Endothelial cell of umbilical vein (primary cell): ENCODE results near the gene OSBPL10. TPM values are rescaled to one million over a fixed set of nuclear protein-coding genes. Genes with fewer than 3 reads are reported as not detected.

Experiments used
- BruUV-seq: library from RNA; stranded (reverse); fragments of 400-500 nt; replicated peaks from 2 replicates; lab custom pipeline; 2021; lab: Mats Ljungman, UMichigan
- CTCF ChIA-PET: fragments of 300-600, 350-600 bp; sonication (Branson Sonifier 250); formaldehyde crosslinking; loops from one replicate; lab custom pipeline; 2021; ENCODE audit warnings: antibody characterized with exemption, inconsistent platforms; lab: Charles Lee
- POLR2A ChIA-PET: fragments of 300-600, 350-600 bp; sonication (Branson Sonifier 250); formaldehyde crosslinking; loops from one replicate; lab custom pipeline; 2021; ENCODE audit warnings: antibody characterized with exemption, inconsistent platforms; lab: Charles Lee
- DNase-seq: peaks from one replicate; pipeline ENCODE4 v3.0.0-alpha.2; 2011; ENCODE audit warnings: low read depth, low spot score
- FAIRE-seq: peaks from 2 replicates; lab custom pipeline; 2011; peaks lifted over from hg19 to GRCh38; lab: Jason Lieb, UNC
- H2AFZ ChIP-seq: 2 replicates; pipeline ENCODE4 v1.6.0; 2012; ENCODE audit warnings: low read depth, low read length, control low read depth, inconsistent platforms
- H3K27ac ChIP-seq: 2 replicates; pipeline ENCODE4 v1.5.1; 2011; ENCODE audit warnings: low read depth, mild to moderate bottlenecking, control low read depth, low read length, moderate library complexity; ENCODE audit not compliant: insufficient read depth
- H3K27me3 ChIP-seq, 2 experiments: 2 replicates each; pipeline versions ENCODE4 v1.6.0 to v1.6.1; 2011; ENCODE audit warnings: low read length in 2 of 2, mixed read lengths in 1 of 2; ENCODE audit not compliant: control insufficient read depth in 2 of 2, insufficient read depth in 2 of 2
- H3K36me3 ChIP-seq, 2 experiments: 2 replicates in 1 of 2; 3 replicates in 1 of 2; pipeline ENCODE4 v1.5.1; 2011; ENCODE audit warnings: low read length in 2 of 2, mild to moderate bottlenecking in 1 of 2, moderate library complexity in 1 of 2; ENCODE audit not compliant: control insufficient read depth in 2 of 2, insufficient read depth in 2 of 2; ENCODE audit errors: extremely low read depth in 1 of 2
- H3K4me1 ChIP-seq: 3 replicates; pipeline ENCODE4 v1.5.1; 2011; ENCODE audit warnings: mild to moderate bottlenecking, low read length; ENCODE audit not compliant: control insufficient read depth, insufficient read depth; ENCODE audit errors: extremely low read depth
- H3K4me2 ChIP-seq: 2 replicates; pipeline ENCODE4 v1.6.1; 2011; ENCODE audit warnings: low read length, control low read depth, mixed read lengths; ENCODE audit not compliant: insufficient read depth
- H3K4me3 ChIP-seq, 3 experiments: fragments of 200-600 bp in 1 of 3; sonication (generic), shearing (Covaris generic) in 1 of 3; replicated peaks in 1 of 3; 2 replicates each; pipeline ENCODE4 v1.5.1; 2011 to 2016; ENCODE audit warnings: control low read depth in 3 of 3, low read length in 3 of 3, mild to moderate bottlenecking in 2 of 3, inconsistent platforms in 1 of 3, low read depth in 1 of 3, moderate library complexity in 1 of 3; ENCODE audit not compliant: insufficient read depth in 1 of 3
- H3K79me2 ChIP-seq: 2 replicates; pipeline ENCODE4 v1.6.0; 2012; ENCODE audit warnings: low read length, inconsistent platforms; ENCODE audit not compliant: control insufficient read depth, insufficient read depth
- H3K9ac ChIP-seq: replicated peaks from 2 replicates; pipeline ENCODE3; 2011; ENCODE audit warnings: low read length, control low read depth; ENCODE audit not compliant: insufficient read depth; ENCODE audit errors: extremely low read depth
- H3K9me1 ChIP-seq: replicated peaks from 3 replicates; pipeline ENCODE4 v1.6.0; 2011; ENCODE audit warnings: mild to moderate bottlenecking, low read length; ENCODE audit not compliant: control insufficient read depth, insufficient read depth; ENCODE audit errors: extremely low read depth
- H3K9me3 ChIP-seq: replicated peaks from 2 replicates; pipeline ENCODE4 v1.5.1; 2012; ENCODE audit warnings: low read length, inconsistent platforms; ENCODE audit not compliant: control insufficient read depth, insufficient read depth
- H4K20me1 ChIP-seq: replicated peaks from 2 replicates; pipeline ENCODE3; 2011; ENCODE audit warnings: mild to moderate bottlenecking, low read length; ENCODE audit not compliant: control insufficient read depth, insufficient read depth; ENCODE audit errors: extremely low read depth
- EZH2 ChIP-seq: IDR thresholded peaks from 2 replicates; pipeline ENCODE4 v1.6.1; 2012; ENCODE audit warnings: borderline replicate concordance, low read depth, mild to moderate bottlenecking, moderate library complexity, low read length, inconsistent platforms; ENCODE audit not compliant: severe bottlenecking
- FOS ChIP-seq: IDR thresholded peaks from 2 replicates; pipeline ENCODE4 v1.6.1; 2011; ENCODE audit warnings: mild to moderate bottlenecking, low read length, moderate library complexity, borderline replicate concordance; ENCODE audit not compliant: insufficient read depth
- GATA2 ChIP-seq: IDR thresholded peaks from 2 replicates; pipeline ENCODE4 v1.7.0; 2011; ENCODE audit warnings: low read depth, mild to moderate bottlenecking, moderate library complexity, mixed read lengths, low read length; ENCODE audit not compliant: insufficient read length, insufficient read depth
- JUN ChIP-seq: IDR thresholded peaks from 2 replicates; pipeline ENCODE4 v1.6.1; 2011; ENCODE audit warnings: borderline replicate concordance, low read depth; ENCODE audit not compliant: insufficient read length, insufficient read depth
- MYC ChIP-seq: IDR thresholded peaks from one replicate; pipeline ENCODE4 v1.6.1; 2011; ENCODE audit warnings: mild to moderate bottlenecking, low read depth, low read length
- POLR2A ChIP-seq: IDR thresholded peaks from 2 replicates; pipeline ENCODE4 v1.6.1; 2012; ENCODE audit warnings: low read depth, mild to moderate bottlenecking, control low read depth, low read length
- POLR2AphosphoS5 ChIP-seq: IDR thresholded peaks from 2 replicates; pipeline ENCODE4 v1.6.1; 2012; ENCODE audit warnings: low read depth, mild to moderate bottlenecking, control low read depth, low read length, moderate library complexity; ENCODE audit not compliant: insufficient read depth
- dilution Hi-C: fragments of 300-500 bp; cut with MboI; formaldehyde crosslinking; loops from one replicate; pipeline ENCODE4 v1.15.0; 2019; ENCODE audit warnings: low sequenced_read_pairs; ENCODE audit not compliant: extremely low pct_ligation_motif_present
- intact Hi-C: fragments of 100-400 bp; cut with micrococcal nuclease; formaldehyde crosslinking; loops from one replicate; pipeline ENCODE4 v1.10.0; 2022
- polyA plus RNA-seq, 4 experiments: library from polyadenylated mRNA; depleted of rRNA in 3 of 4; stranded (reverse) in 3 of 4; unstranded in 1 of 4; fragments of >200 nt; gene quantifications; 2 replicates each; pipeline versions ENCODE4 v1.2.1 to v1.2.3, GENCODE V29; 2011 to 2012; ENCODE audit warnings: missing spikeins in 1 of 4
- total RNA-seq: library from RNA; stranded (reverse); gene quantifications from 2 replicates; pipeline ENCODE4 v1.2.3, GENCODE V29; 2021
- TF ChIP-seq, protein P1 (sequence below), 2 donors: IDR thresholded peaks; 1 replicate in 1 of 2; 2 replicates in 1 of 2; pipeline ENCODE4 v1.5.1; 2011; ENCODE audit warnings: low read length in 2 of 2, mild to moderate bottlenecking in 2 of 2, moderate library complexity in 2 of 2, control low read depth in 1 of 2, inconsistent platforms in 1 of 2, low read depth in 1 of 2; ENCODE audit not compliant: insufficient read depth in 1 of 2; ENCODE audit errors: extremely low read depth in 1 of 2
- TF ChIP-seq, protein P2 (sequence below): IDR thresholded peaks from 2 replicates; pipeline ENCODE4 v1.6.1; 2011; ENCODE audit not compliant: insufficient read depth, insufficient read length

Gene OSBPL10
- total and polyA plus RNA-seq, 2 donors (not counting 3 experiments of a cell fraction or from before 2014, with no cell fraction given): 10.8 to 47.6 TPM

DNA sequence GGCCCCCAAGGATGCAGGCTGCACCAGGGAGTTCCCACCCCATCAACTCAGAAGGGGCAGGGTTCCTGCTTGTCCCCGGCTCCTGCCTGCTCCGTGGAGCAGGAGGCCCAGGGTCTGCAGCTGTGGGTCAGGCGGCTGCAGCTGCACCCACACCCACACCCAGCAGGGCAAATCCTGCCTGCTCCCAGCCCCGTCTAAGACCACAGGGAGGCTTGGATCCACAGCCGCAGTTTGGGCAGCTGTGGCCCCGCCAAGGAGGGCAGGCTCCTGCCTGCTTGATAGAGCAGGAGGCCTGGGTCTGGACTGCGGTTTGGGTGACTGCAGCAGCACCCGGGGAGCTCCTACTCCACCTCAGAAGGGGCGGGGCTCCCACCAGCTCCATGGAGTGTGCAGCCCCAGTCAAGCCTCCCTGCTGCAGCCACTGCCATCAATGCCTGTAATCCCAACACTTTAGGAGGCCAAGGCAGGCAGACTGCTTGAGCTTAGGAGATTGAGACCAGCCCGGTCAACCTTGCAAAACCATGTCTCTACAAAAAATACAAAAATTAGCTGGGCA, 163.6 kb downstream of the OSBPL10 start:
- dilution Hi-C loops: no loop called here
- H3K9ac ChIP-seq: no peak overlapping the region
- BruUV-seq: no TSS peak
- H4K20me1 ChIP-seq: no peaks in the 10 kb centered on the region
- intact Hi-C loops: no loop called here
- no peaks in the 10 kb centered on the region for H3K79me2 ChIP-seq
- TF ChIP-seq POLR2AphosphoS5 (no peak), POLR2A (no peak), EZH2 (no peak), FOS (no peak), JUN (no peak), GATA2 (no peak), MYC (no peak)
- TF ChIP-seq, protein P1, sequence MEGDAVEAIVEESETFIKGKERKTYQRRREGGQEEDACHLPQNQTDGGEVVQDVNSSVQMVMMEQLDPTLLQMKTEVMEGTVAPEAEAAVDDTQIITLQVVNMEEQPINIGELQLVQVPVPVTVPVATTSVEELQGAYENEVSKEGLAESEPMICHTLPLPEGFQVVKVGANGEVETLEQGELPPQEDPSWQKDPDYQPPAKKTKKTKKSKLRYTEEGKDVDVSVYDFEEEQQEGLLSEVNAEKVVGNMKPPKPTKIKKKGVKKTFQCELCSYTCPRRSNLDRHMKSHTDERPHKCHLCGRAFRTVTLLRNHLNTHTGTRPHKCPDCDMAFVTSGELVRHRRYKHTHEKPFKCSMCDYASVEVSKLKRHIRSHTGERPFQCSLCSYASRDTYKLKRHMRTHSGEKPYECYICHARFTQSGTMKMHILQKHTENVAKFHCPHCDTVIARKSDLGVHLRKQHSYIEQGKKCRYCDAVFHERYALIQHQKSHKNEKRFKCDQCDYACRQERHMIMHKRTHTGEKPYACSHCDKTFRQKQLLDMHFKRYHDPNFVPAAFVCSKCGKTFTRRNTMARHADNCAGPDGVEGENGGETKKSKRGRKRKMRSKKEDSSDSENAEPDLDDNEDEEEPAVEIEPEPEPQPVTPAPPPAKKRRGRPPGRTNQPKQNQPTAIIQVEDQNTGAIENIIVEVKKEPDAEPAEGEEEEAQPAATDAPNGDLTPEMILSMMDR (IDR thresholded peaks at IDR 0.05; ENCODE audit: extremely low read depth in 1 of 2, insufficient read depth in 1 of 2, low read depth in 1 of 2, low read length in 2 of 2): no peak
- TF ChIP-seq, protein P2, sequence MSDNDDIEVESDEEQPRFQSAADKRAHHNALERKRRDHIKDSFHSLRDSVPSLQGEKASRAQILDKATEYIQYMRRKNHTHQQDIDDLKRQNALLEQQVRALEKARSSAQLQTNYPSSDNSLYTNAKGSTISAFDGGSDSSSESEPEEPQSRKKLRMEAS: no peak
- no peaks in the 10 kb centered on the region for H3K9me1 ChIP-seq
- H3K4me2 ChIP-seq: no peak overlapping the region
- no peaks in the 10 kb centered on the region for H3K9me3 ChIP-seq
- ChIA-PET CTCF (no interaction called here), POLR2A (no interaction called here)
- no peak overlapping the region for H2AFZ ChIP-seq
- no peak overlapping the region for H3K27ac ChIP-seq
- no peaks in the 10 kb centered on the region for H3K4me1 ChIP-seq
- no peak for DNase-seq
- no peaks in the 10 kb centered on the region for H3K27me3 ChIP-seq
- no peak for FAIRE-seq
- H3K36me3 ChIP-seq: no peaks in the 10 kb centered on the region
- H3K4me3 ChIP-seq: no peak overlapping the region
